Trophoblast cell (in vitro differentiated cells and primary cell): ENCODE measurements around the gene NAIF1.
A peak's percentile ranks its signal among the peaks of the same experiment; 100 is the strongest.

Source experiments
- DNase-seq, 2 donors: peaks; one replicate each; pipeline ENCODE4 v3.0.0-alpha.2; 2016
- H2AFZ ChIP-seq: 2 replicates; pipeline ENCODE4 v1.6.1; 2013; ENCODE audit warnings: low read length, moderate library complexity, mild to moderate bottlenecking; ENCODE audit not compliant: insufficient read depth, poor library complexity
- H2AK5ac ChIP-seq: 2 replicates; pipeline ENCODE4 v1.6.1; 2013; ENCODE audit warnings: mild to moderate bottlenecking, low read length
- H2BK120ac ChIP-seq: 2 replicates; pipeline ENCODE4 v1.6.1; 2013; ENCODE audit warnings: low read length, mild to moderate bottlenecking, moderate library complexity; ENCODE audit not compliant: insufficient read depth, poor library complexity
- H2BK12ac ChIP-seq: 2 replicates; pipeline ENCODE4 v1.6.1; 2013; ENCODE audit warnings: mild to moderate bottlenecking, low read length, moderate library complexity
- H2BK5ac ChIP-seq: 2 replicates; pipeline ENCODE4 v1.6.1; 2013; ENCODE audit warnings: low read length, low read depth, moderate library complexity, mild to moderate bottlenecking; ENCODE audit not compliant: poor library complexity
- H3K14ac ChIP-seq: 2 replicates; pipeline ENCODE4 v1.6.1; 2013; ENCODE audit warnings: mild to moderate bottlenecking, low read length
- H3K18ac ChIP-seq: 2 replicates; pipeline ENCODE4 v1.6.1; 2013; ENCODE audit warnings: mild to moderate bottlenecking, low read length
- H3K23ac ChIP-seq: 2 replicates; pipeline ENCODE4 v1.6.1; 2013; ENCODE audit warnings: low read length
- H3K27ac ChIP-seq: 2 replicates; pipeline ENCODE4 v1.5.1; 2013; ENCODE audit warnings: low read depth, mild to moderate bottlenecking, inconsistent platforms, low read length, moderate library complexity
- H3K27me3 ChIP-seq: 2 replicates; pipeline ENCODE4 v1.6.1; 2013; ENCODE audit warnings: inconsistent platforms, mild to moderate bottlenecking, low read length, moderate library complexity; ENCODE audit not compliant: insufficient read depth
- H3K36me3 ChIP-seq, 2 experiments: 1 replicate in 1 of 2; 2 replicates in 1 of 2; pipeline ENCODE4 v1.6.1; 2013; ENCODE audit warnings: low read length in 2 of 2, mild to moderate bottlenecking in 2 of 2, moderate library complexity in 1 of 2; ENCODE audit not compliant: insufficient read depth in 2 of 2, control insufficient read depth in 1 of 2
- H3K4ac ChIP-seq: 2 replicates; pipeline ENCODE4 v1.6.1; 2013; ENCODE audit warnings: low read depth, mild to moderate bottlenecking, low read length, moderate library complexity
- H3K4me1 ChIP-seq, 2 experiments: 1 replicate in 1 of 2; 2 replicates in 1 of 2; pipeline ENCODE4 v1.6.1; 2013; ENCODE audit warnings: low read length in 2 of 2, mild to moderate bottlenecking in 2 of 2, moderate library complexity in 1 of 2; ENCODE audit not compliant: insufficient read depth in 2 of 2, control insufficient read depth in 1 of 2
- H3K4me2 ChIP-seq: 2 replicates; pipeline ENCODE4 v1.6.1; 2013; ENCODE audit warnings: inconsistent platforms, mild to moderate bottlenecking, low read length, moderate library complexity
- H3K4me3 ChIP-seq: 2 replicates; pipeline ENCODE4 v1.5.1; 2013; ENCODE audit warnings: mild to moderate bottlenecking, low read depth, low read length, inconsistent platforms
- H3K79me1 ChIP-seq: one replicate; pipeline ENCODE4 v1.6.1; 2013; ENCODE audit warnings: low read length
- H3K79me2 ChIP-seq: 2 replicates; pipeline ENCODE4 v1.6.1; 2013; ENCODE audit warnings: low read length, mild to moderate bottlenecking; ENCODE audit not compliant: control insufficient read depth, insufficient read depth, poor library complexity
- H3K9ac ChIP-seq: 2 replicates; pipeline ENCODE4 v1.6.1; 2013; ENCODE audit warnings: mild to moderate bottlenecking, low read length
- H3K9me3 ChIP-seq: 2 replicates; pipeline ENCODE4 v1.6.1; 2013; ENCODE audit warnings: low read depth, mild to moderate bottlenecking, control low read depth, inconsistent platforms, low read length; ENCODE audit not compliant: insufficient read depth
- H4K12ac ChIP-seq: 2 replicates; pipeline ENCODE4 v1.6.1; 2013; ENCODE audit warnings: low read depth, mild to moderate bottlenecking, low read length, moderate library complexity
- H4K8ac ChIP-seq: 2 replicates; pipeline ENCODE4 v1.6.1; 2013; ENCODE audit warnings: low read depth, mild to moderate bottlenecking, low read length, moderate library complexity
- H4K91ac ChIP-seq: one replicate; pipeline ENCODE4 v1.6.1; 2013; ENCODE audit warnings: low read depth, mild to moderate bottlenecking, low read length, moderate library complexity
- WGBS: extraction: QIAGEN DNeasy Blood & Tissue Kit; methylation state at CpG from one replicate; pipeline ENCODE4 v1.1.7; 2013; ENCODE audit warnings: missing lambda C conversion rate; ENCODE audit not compliant: insufficient read length, insufficient coverage; ENCODE audit errors: extremely low coverage; 5-methylcytosine and 5-hydroxymethylcytosine counted together

The NAIF1 gene

DNA sequence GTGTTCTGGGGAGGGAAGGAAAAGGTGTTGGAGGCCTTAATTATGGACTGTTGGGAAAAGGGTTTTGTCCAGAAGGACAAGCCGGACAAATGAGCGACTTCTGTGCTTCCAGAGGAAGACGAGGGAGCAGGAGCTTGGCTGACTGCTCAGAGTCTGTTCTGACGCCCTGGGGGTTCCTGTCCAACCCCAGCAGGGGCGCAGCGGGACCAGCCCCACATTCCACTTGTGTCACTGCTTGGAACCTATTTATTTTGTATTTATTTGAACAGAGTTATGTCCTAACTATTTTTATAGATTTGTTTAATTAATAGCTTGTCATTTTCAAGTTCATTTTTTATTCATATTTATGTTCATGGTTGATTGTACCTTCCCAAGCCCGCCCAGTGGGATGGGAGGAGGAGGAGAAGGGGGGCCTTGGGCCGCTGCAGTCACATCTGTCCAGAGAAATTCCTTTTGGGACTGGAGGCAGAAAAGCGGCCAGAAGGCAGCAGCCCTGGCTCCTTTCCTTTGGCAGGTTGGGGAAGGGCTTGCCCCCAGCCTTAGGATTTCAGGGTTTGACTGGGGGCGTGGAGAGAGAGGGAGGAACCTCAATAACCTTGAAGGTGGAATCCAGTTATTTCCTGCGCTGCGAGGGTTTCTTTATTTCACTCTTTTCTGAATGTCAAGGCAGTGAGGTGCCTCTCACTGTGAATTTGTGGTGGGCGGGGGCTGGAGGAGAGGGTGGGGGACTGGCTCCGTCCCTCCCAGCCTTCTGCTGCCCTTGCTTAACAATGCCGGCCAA lies 41.3 kb upstream of the NAIF1 start:
- no peak overlapping the region for H2BK5ac ChIP-seq
- H2BK120ac ChIP-seq = no peak overlapping the region
- no peaks in the 10 kb centered on the region for H3K79me2 ChIP-seq
- no peak overlapping the region for H2AK5ac ChIP-seq
- no peak overlapping the region for H4K8ac ChIP-seq
- no peak overlapping the region for H3K18ac ChIP-seq
- DNase-seq = no peak
- no peaks in the 10 kb centered on the region for H3K27me3 ChIP-seq
- no peak overlapping the region for H4K12ac ChIP-seq
- H3K27ac ChIP-seq = peak overlapping the region; percentile 0
- no peak overlapping the region for H4K91ac ChIP-seq
- H3K4me2 ChIP-seq = no peak overlapping the region
- peaks cover 44 to 50% of the 10 kb centered on the region in 2 experiments for H3K36me3 ChIP-seq
- no CpG with 5 or more reads among the region's 15 CpGs for WGBS
- H3K4ac ChIP-seq = no peak overlapping the region
- no peaks in the 10 kb centered on the region for H3K79me1 ChIP-seq
- H3K14ac ChIP-seq = no peak overlapping the region
- no peak overlapping the region for H3K4me3 ChIP-seq
- H3K23ac ChIP-seq = no peak overlapping the region
- H3K9ac ChIP-seq = no peak overlapping the region
- no peak overlapping the region for H2AFZ ChIP-seq
- H2BK12ac ChIP-seq = no peak overlapping the region
- peaks cover 0 to 4% of the 10 kb centered on the region in 2 experiments for H3K4me1 ChIP-seq
- no peaks in the 10 kb centered on the region for H3K9me3 ChIP-seq

DNA sequence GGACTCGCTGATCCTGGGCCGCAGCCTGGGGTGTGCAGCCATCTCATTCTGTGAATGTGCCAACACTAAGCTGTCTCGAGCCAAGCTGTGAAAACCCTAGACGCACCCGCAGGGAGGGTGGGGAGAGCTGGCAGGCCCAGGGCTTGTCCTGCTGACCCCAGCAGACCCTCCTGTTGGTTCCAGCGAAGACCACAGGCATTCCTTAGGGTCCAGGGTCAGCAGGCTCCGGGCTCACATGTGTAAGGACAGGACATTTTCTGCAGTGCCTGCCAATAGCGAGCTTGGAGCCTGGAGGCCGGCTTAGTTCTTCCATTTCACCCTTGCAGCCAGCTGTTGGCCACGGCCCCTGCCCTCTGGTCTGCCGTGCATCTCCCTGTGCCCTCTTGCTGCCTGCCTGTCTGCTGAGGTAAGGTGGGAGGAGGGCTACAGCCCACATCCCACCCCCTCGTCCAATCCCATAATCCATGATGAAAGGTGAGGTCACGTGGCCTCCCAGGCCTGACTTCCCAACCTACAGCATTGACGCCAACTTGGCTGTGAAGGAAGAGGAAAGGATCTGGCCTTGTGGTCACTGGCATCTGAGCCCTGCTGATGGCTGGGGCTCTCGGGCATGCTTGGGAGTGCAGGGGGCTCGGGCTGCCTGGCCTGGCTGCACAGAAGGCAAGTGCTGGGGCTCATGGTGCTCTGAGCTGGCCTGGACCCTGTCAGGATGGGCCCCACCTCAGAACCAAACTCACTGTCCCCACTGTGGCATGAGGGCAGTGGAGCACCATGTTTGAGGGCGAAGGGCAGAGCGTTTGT lies 40.5 kb upstream of the NAIF1 start:
- no peak overlapping the region for H3K4ac ChIP-seq
- no peak overlapping the region for H2BK120ac ChIP-seq
- H4K8ac ChIP-seq = no peak overlapping the region
- H3K9me3 ChIP-seq = no peaks in the 10 kb centered on the region
- H3K79me1 ChIP-seq = no peaks in the 10 kb centered on the region
- H3K36me3 ChIP-seq = peaks cover 50 to 55% of the 10 kb centered on the region in 2 experiments
- no peak overlapping the region for H2BK12ac ChIP-seq
- no peak overlapping the region for H3K18ac ChIP-seq
- H4K91ac ChIP-seq = no peak overlapping the region
- H3K9ac ChIP-seq = no peak overlapping the region
- no peak overlapping the region for H3K23ac ChIP-seq
- H2AK5ac ChIP-seq = no peak overlapping the region
- no peak overlapping the region for H2AFZ ChIP-seq
- H3K27me3 ChIP-seq = no peaks in the 10 kb centered on the region
- no peak overlapping the region for H3K4me2 ChIP-seq
- H3K4me3 ChIP-seq = no peak overlapping the region
- H3K14ac ChIP-seq = no peak overlapping the region
- peaks cover 2 to 4% of the 10 kb centered on the region in 2 experiments for H3K4me1 ChIP-seq
- no peaks in the 10 kb centered on the region for H3K79me2 ChIP-seq
- no peak overlapping the region for H2BK5ac ChIP-seq
- no peak for DNase-seq
- H3K27ac ChIP-seq = peak overlapping the region; percentile 0
- H4K12ac ChIP-seq = no peak overlapping the region
- WGBS = no CpG with 5 or more reads among the region's 18 CpGs

DNA sequence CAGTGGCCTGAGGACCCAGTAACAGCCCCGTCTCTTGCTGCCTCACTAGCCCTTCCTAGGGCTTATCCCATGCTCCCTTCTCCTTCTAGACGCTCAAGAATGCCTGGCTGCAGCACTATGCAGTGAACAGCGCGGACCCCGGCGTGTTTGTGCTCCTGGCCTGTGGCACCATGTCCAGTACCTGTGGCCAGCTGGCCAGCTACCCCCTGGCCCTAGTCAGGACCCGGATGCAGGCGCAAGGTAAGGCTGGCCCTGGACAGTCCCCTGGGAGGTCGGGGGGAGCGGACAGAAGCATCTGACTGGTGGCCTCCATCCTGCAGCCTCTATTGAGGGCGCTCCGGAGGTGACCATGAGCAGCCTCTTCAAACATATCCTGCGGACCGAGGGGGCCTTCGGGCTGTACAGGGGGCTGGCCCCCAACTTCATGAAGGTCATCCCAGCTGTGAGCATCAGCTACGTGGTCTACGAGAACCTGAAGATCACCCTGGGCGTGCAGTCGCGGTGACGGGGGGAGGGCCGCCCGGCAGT lies 39.9 kb upstream of the NAIF1 start:
- Histone ChIP-seq H3K79me2 (no peaks in the 10 kb centered on the region), H3K4me3 (no peak overlapping the region), H3K9me3 (no peaks in the 10 kb centered on the region), H2AK5ac (no peak overlapping the region), H3K23ac (no peak overlapping the region), H3K9ac (no peak overlapping the region), H3K4ac (no peak overlapping the region), H3K27ac (no peak overlapping the region), H4K8ac (no peak overlapping the region), H3K79me1 (no peaks in the 10 kb centered on the region), H3K27me3 (no peaks in the 10 kb centered on the region), H3K36me3 (peaks cover 57 to 62% of the 10 kb centered on the region in 2 experiments), H4K91ac (no peak overlapping the region), H3K4me1 (peaks cover 2 to 4% of the 10 kb centered on the region in 2 experiments), H2BK5ac (no peak overlapping the region), H3K18ac (no peak overlapping the region), H2BK12ac (no peak overlapping the region), H2AFZ (no peak overlapping the region), H3K4me2 (no peak overlapping the region), H4K12ac (no peak overlapping the region), H2BK120ac (no peak overlapping the region), H3K14ac (no peak overlapping the region)
- DNase-seq = no peak
- WGBS = no CpG with 5 or more reads among the region's 23 CpGs

DNA sequence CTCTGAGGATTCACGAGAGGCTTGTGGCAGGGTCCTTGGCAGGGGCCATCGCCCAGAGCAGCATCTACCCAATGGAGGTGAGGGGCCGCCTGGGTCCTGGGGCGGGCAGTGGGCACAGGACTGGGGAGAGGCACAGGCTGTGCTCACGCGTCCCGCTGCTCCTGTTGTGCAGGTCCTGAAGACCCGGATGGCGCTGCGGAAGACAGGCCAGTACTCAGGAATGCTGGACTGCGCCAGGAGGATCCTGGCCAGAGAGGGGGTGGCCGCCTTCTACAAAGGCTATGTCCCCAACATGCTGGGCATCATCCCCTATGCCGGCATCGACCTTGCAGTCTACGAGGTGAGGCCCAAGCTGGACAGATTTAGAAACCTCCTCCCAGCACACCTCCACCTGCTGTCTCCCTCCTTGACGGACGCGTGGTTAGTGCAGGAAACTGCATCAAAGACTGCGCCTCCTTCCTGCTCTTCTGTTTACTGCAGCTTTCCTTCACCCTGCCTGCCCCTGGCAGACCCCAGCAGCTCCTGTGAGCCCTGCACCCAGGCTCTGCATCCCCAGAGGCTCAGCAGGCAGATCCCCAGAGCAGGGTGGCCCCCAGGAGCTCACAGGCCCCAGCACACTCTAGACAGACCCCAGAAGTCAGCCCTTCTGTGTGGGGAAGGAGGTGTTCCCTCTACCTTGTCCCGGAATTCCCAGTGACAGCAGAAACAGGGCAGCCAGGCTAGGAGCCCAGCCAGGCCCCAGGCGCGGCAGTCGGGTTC lies 39.2 kb upstream of the NAIF1 start:
- no peak overlapping the region for H4K12ac ChIP-seq
- no peak overlapping the region for H3K14ac ChIP-seq
- H3K4me2 ChIP-seq = no peak overlapping the region
- no peak overlapping the region for H3K9ac ChIP-seq
- WGBS = no CpG with 5 or more reads among the region's 23 CpGs
- no peak overlapping the region for H3K27ac ChIP-seq
- no peaks in the 10 kb centered on the region for H3K79me1 ChIP-seq
- no peak overlapping the region for H3K23ac ChIP-seq
- H3K18ac ChIP-seq = no peak overlapping the region
- no peak overlapping the region for H2AK5ac ChIP-seq
- no peak for DNase-seq
- no peak overlapping the region for H2BK120ac ChIP-seq
- H3K4me3 ChIP-seq = no peak overlapping the region
- peaks cover 61 to 67% of the 10 kb centered on the region in 2 experiments for H3K36me3 ChIP-seq
- H2AFZ ChIP-seq = no peak overlapping the region
- H4K8ac ChIP-seq = no peak overlapping the region
- H4K91ac ChIP-seq = no peak overlapping the region
- no peaks in the 10 kb centered on the region for H3K79me2 ChIP-seq
- H3K4ac ChIP-seq = no peak overlapping the region
- H3K4me1 ChIP-seq = peaks cover 2 to 4% of the 10 kb centered on the region in 2 experiments
- H3K27me3 ChIP-seq = no peaks in the 10 kb centered on the region
- no peaks in the 10 kb centered on the region for H3K9me3 ChIP-seq
- H2BK12ac ChIP-seq = no peak overlapping the region
- no peak overlapping the region for H2BK5ac ChIP-seq
